Muscle of leg (tissue), 11 donors: ENCODE measurements around the gene KIZ. TPM values are rescaled to one million over a fixed set of nuclear protein-coding genes. Genes with fewer than 3 reads are reported as not detected.

Source experiments
- DNase-seq: peaks from one replicate; pipeline ENCODE4 v3.0.0; 2013
- H3K27ac ChIP-seq: one replicate; pipeline ENCODE4 v1.5.1; 2013; ENCODE audit warnings: mild to moderate bottlenecking, low read length, control low read depth
- H3K27me3 ChIP-seq: one replicate; pipeline ENCODE4 v1.6.1; 2013; ENCODE audit warnings: low read length; ENCODE audit not compliant: control insufficient read depth, insufficient read depth
- H3K36me3 ChIP-seq: one replicate; pipeline ENCODE4 v1.6.1; 2013; ENCODE audit warnings: low read length; ENCODE audit not compliant: control insufficient read depth, insufficient read depth
- H3K4me1 ChIP-seq: one replicate; pipeline ENCODE4 v1.6.1; 2013; ENCODE audit warnings: low read length; ENCODE audit not compliant: control insufficient read depth, insufficient read depth
- H3K4me3 ChIP-seq: one replicate; pipeline ENCODE4 v1.5.1; 2013; ENCODE audit warnings: low read length, control low read depth
- H3K9me3 ChIP-seq: replicated peaks from 2 replicates; pipeline ENCODE4 v1.6.1; 2013; ENCODE audit warnings: low read depth, low read length; ENCODE audit not compliant: control insufficient read depth
- WGBS: methylation state at CpG from one replicate; pipeline ENCODE4 v1.1.5; 2013; ENCODE audit warnings: missing lambda C conversion rate; ENCODE audit not compliant: insufficient coverage; 5-methylcytosine and 5-hydroxymethylcytosine counted together
- polyA plus RNA-seq, 8 donors: library from polyadenylated mRNA; unstranded; fragments of 120-200 nt; gene quantifications; one replicate each; pipeline versions ENCODE4 v1.2.1 to v1.2.3, GENCODE V29; 2013; ENCODE audit warnings: inconsistent platforms in 1 of 8, low replicate concordance in 1 of 8; ENCODE audit not compliant: insufficient read length in 8 of 8, insufficient read depth in 1 of 8
- total RNA-seq: library from RNA; stranded (reverse); fragments of 120-200 nt; gene quantifications from one replicate; pipeline ENCODE4 v1.2.4, GENCODE V29; 2013

KIZ gene
- total and polyA plus RNA-seq, 9 donors = 12.8 to 18.5 (median 15.6) TPM

DNA sequence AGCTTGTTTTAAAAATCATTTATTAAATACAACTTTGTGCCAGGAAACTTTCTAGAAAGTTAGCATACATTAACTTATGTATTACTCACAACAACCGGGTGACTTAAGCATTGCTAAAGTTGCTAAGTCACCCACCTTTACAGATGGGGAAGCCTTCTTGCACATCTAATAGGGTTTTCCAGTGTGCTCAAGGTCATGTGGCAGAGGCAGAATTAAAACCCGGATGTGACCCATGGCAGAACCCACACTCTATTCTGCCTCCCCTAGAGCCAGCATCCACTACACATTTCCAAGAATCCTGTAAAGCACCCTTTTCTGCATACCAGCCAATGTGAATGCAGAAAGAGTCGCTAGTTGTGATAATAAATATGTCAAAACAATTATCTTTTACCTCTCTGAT lies 33.1 kb upstream of the KIZ start:
- no peak for DNase-seq
- H3K27me3 ChIP-seq = peaks cover 42% of the 10 kb centered on the region
- H3K9me3 ChIP-seq = no peaks in the 10 kb centered on the region
- WGBS = no CpG with 5 or more reads among the region's 3 CpGs
- H3K36me3 ChIP-seq = no peaks in the 10 kb centered on the region
- no peak overlapping the region for H3K27ac ChIP-seq
- H3K4me3 ChIP-seq = no peak overlapping the region
- no peaks in the 10 kb centered on the region for H3K4me1 ChIP-seq

GRCh38 chr20:21096321-21097043 lies 29.4 kb upstream of the KIZ start:
- no peak overlapping the region for H3K4me3 ChIP-seq
- no peaks in the 10 kb centered on the region for H3K9me3 ChIP-seq
- peaks cover 15% of the 10 kb centered on the region for H3K4me1 ChIP-seq
- H3K27ac ChIP-seq = no peak overlapping the region
- WGBS = 27% methylated on average over 5 of the region's 10 CpGs
- H3K36me3 ChIP-seq = no peaks in the 10 kb centered on the region
- peaks cover 60% of the 10 kb centered on the region for H3K27me3 ChIP-seq
- DNase-seq = no peak

GRCh38 chr20:21099751-21100577 lies 25.9 kb upstream of the KIZ start:
- peaks cover 30% of the 10 kb centered on the region for H3K4me1 ChIP-seq
- H3K27ac ChIP-seq = no peak overlapping the region
- peak overlapping the region; percentile 9 for H3K4me3 ChIP-seq
- no peaks in the 10 kb centered on the region for H3K36me3 ChIP-seq
- no peaks in the 10 kb centered on the region for H3K9me3 ChIP-seq
- peaks cover 79% of the 10 kb centered on the region for H3K27me3 ChIP-seq
- WGBS = under 1% methylated on average over 33 of the region's 46 CpGs
- peak; percentile 22 for DNase-seq

DNA sequence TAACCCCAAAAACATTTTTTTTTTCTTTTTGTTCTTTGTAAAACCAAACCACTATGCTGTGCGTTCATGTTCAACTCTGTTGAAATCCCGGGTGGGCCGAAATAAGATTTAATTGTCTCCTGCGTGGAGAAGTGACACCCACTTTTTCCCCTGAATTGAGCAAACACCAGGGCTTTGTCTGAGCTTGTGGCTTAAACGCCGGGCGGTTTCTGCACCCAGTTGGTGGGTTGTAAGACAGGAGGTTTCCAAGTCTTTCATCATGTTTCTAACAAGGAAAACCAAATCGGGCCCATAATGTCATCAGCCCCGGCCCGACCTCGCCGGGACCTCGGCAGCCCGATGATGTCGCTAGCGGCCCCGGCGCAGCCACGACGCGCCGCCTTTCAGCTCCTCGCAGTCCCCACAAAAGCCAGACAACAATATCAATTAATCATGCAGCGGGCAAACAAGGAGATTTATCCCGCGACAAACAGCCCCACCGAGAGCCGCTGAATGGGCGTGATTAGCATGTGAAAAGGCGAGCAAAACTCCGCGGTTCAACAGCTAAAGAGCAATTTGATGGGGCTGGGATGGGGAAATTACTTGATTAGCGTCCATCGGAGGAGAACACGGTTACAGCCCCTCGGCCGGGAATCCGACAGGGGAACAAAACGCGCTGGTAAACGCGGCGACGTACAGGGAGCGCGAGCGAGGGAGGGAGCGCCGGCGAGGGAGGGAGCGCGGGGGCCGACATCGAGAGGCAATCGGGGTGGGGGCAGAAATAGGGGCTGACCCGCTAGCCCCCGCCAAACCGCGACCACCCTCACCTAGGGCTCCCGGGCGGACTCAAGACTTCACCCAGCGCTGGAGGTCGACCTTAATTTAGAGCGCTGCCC lies 25.1 kb upstream of the KIZ start:
- DNase-seq = peak; percentile 11
- H3K27ac ChIP-seq = no peak overlapping the region
- H3K36me3 ChIP-seq = no peaks in the 10 kb centered on the region
- peak overlapping the region; percentile 25 for H3K4me3 ChIP-seq
- H3K27me3 ChIP-seq = peaks cover 83% of the 10 kb centered on the region
- 2% methylated on average over 59 of the region's 64 CpGs for WGBS
- H3K9me3 ChIP-seq = no peaks in the 10 kb centered on the region
- H3K4me1 ChIP-seq = peaks cover 36% of the 10 kb centered on the region

DNA sequence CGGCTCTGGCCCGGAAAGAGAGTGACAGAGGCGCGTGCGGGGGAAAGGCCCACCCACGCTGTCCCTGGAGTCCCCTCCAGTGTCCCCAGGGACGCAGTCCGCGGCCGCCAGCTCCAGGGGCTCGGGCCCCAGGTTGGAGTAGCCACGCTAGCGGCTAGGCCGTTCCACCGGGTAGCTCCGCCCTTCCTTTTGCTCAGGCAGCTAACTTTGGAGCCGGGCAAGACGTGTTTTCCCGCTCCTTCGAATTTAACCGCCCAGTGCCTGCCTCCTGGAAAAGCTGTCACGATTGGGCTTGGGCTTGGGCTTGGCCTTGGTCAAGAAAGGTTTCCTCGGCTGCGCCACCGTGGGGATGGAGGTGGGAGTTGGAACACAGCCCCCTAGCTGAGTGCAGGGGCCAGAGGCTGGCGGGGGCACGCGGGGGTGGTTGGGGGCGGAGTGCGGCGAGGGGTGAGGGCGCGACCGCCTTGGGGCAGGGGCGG lies 24.4 kb upstream of the KIZ start:
- no peaks in the 10 kb centered on the region for H3K36me3 ChIP-seq
- no peak overlapping the region for H3K27ac ChIP-seq
- no peaks in the 10 kb centered on the region for H3K9me3 ChIP-seq
- under 1% methylated on average over 31 of the region's 35 CpGs for WGBS
- H3K27me3 ChIP-seq = peaks cover 84% of the 10 kb centered on the region
- peaks cover 36% of the 10 kb centered on the region for H3K4me1 ChIP-seq
- H3K4me3 ChIP-seq = peak overlapping the region; percentile 14
- DNase-seq = peak; percentile 13

GRCh38 chr20:21101932-21102575 lies 23.8 kb upstream of the KIZ start:
- peak; percentile 28 for DNase-seq
- WGBS = 2% methylated on average over 30 of the region's 35 CpGs
- Histone ChIP-seq H3K9me3 (no peaks in the 10 kb centered on the region), H3K4me1 (peaks cover 36% of the 10 kb centered on the region), H3K27me3 (peaks cover 82% of the 10 kb centered on the region), H3K4me3 (peak overlapping the region; percentile 21), H3K27ac (no peak overlapping the region), H3K36me3 (no peaks in the 10 kb centered on the region)

DNA sequence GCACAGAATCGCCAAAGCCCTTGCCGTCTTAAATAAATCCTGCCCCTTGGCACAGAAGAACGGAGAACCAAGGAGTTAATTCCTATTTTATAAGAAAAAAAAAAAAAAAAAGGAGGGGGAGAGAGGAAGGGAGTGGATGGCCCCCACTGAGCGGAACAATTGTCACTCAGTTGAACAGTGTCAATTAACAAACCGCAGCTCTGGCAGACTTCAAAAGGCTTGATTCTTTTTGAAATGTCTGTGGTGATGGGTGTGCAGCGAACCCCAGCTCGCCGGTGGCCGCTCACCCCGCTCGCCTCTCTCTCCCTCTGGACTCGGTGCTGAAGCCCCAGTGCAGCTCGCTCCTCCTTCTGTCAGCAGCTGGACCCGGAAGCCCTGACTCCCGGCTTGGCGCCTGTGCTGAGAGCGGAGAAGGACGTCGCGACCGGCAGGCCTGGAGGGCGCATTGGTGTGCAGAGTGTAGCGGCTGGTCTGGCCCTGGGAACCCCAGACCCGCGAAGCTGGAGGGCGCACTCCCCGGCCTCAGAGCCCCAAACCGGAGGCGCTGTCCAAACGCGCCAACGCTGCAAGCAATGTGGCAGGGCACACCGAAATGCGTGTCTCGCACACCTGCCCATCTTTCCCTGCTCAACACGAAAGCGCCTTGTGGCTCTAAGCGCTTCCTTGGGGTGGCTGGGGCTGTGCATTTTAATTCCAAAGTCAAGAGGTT lies 23.1 kb upstream of the KIZ start:
- 2% methylated on average over 29 of the region's 38 CpGs for WGBS

DNA sequence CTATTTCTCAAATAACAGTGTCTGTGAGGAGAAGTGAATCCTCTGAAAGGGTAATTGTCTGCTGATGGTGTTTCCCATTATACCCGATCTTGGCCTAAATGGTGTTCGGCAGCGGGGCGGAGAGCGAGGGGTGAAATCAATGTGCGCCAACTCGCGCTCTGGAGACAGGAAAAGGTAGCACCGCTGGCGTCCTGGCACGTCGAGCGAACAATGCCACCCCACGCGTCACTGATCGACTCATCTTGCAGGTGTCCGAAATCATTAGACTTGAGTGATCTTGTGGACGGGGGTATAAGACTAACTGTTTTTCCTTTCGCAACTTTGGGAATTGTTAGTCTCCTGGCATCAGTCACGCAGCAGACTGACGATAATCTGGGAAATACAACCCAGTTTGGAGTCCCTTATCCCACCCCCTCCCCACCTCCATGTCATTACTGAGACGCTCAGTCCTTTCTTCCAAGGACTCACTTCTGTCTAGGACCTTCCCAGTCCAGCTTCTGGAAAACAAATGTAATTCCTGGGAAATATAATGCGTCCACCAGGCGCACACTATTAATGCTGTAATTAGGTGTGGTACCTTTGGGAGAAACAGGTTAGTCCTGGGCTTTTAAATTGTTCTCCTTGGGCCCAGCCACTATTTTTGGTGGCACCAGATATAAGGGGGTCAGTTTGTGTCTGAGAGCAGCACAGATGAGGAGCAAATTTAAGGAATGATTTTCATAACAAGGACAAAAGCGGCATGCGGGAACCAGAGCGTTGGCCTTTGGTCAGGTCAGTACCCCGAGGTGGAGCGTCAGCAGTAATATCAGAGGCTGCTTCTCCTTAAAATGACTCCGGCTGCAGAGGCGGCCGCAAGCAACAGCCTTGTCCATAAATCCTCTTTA lies 22.1 kb upstream of the KIZ start:
- H3K4me3 ChIP-seq = no peak overlapping the region
- no peaks in the 10 kb centered on the region for H3K9me3 ChIP-seq
- 5% methylated on average over 26 of the region's 32 CpGs for WGBS
- no peaks in the 10 kb centered on the region for H3K36me3 ChIP-seq
- peaks cover 87% of the 10 kb centered on the region for H3K27me3 ChIP-seq
- DNase-seq = no peak
- no peak overlapping the region for H3K27ac ChIP-seq
- H3K4me1 ChIP-seq = peaks cover 36% of the 10 kb centered on the region

More for the DNA sequence above, 23.1 kb upstream of the KIZ start:
- peaks cover 36% of the 10 kb centered on the region for H3K4me1 ChIP-seq
- peaks cover 83% of the 10 kb centered on the region for H3K27me3 ChIP-seq
- no peaks in the 10 kb centered on the region for H3K9me3 ChIP-seq
- no peaks in the 10 kb centered on the region for H3K36me3 ChIP-seq
- DNase-seq = peak; percentile 32
- no peak overlapping the region for H3K27ac ChIP-seq
- peak overlapping the region; percentile 21 for H3K4me3 ChIP-seq
